NB4 (cell line): ENCODE measurements around the gene LIFR.

Source experiments
- CTCF ChIP-seq: IDR thresholded peaks from one replicate; pipeline ENCODE4 v1.5.1; 2012; ENCODE audit warnings: low read depth, low read length
- MAX ChIP-seq: IDR thresholded peaks from 2 replicates; pipeline ENCODE4 v1.6.1; 2011; ENCODE audit warnings: low read depth, low read length
- MYC ChIP-seq: IDR thresholded peaks from 2 replicates; pipeline ENCODE4 v1.6.1; 2011; ENCODE audit warnings: low read depth, low read length
- POLR2A ChIP-seq: IDR thresholded peaks from 2 replicates; pipeline ENCODE4 v1.6.1; 2011; ENCODE audit warnings: mild to moderate bottlenecking; ENCODE audit not compliant: insufficient read length; ENCODE audit errors: extremely low read depth

- TF ChIP-seq CTCF: no peak
- TF ChIP-seq POLR2A: no peak
- TF ChIP-seq MAX: no peak
- no peak for TF ChIP-seq MYC
These were observed 20.6 kb downstream of the LIFR start for GRCh38 chr5:38535845-38536244.
